ENCODE results near the gene POU2AF3.
"Not testable (repeated sequence)": the region's sequence is repeated elsewhere in the genome, so short reads cannot be mapped to it uniquely, and the experiment has no call there.

Gene POU2AF3

GRCh38 chr11:111301004-111301841, 2.9 kb downstream of the POU2AF3 start:
- FAIRE-seq: no peak

GRCh38 chr11:111301842-111302118, 3.4 kb downstream of the POU2AF3 start:
- no peak for FAIRE-seq

GRCh38 chr11:111302298-111302697, 4.0 kb downstream of the POU2AF3 start:
- no peak for FAIRE-seq

GRCh38 chr11:111303461-111303860, 5.1 kb downstream of the POU2AF3 start:
- FAIRE-seq: peak; percentile 18

- peak; percentile 4 for FAIRE-seq
Measured at GRCh38 chr11:111305162-111305802, 6.9 kb downstream of the POU2AF3 start.

GRCh38 chr11:111305876-111306275, 7.5 kb downstream of the POU2AF3 start:
- no peak for FAIRE-seq

- no peak for FAIRE-seq
Measured at GRCh38 chr11:111306321-111306720, 8.0 kb downstream of the POU2AF3 start.

- no peak for FAIRE-seq
Measured at GRCh38 chr11:111307472-111308108, 9.2 kb downstream of the POU2AF3 start.

GRCh38 chr11:111308140-111308539, 9.8 kb downstream of the POU2AF3 start:
- FAIRE-seq: no peak

GRCh38 chr11:111309215-111309915, 11.0 kb downstream of the POU2AF3 start:
- FAIRE-seq: no peak

- no peak for FAIRE-seq
Measured at GRCh38 chr11:111310088-111310487, 11.7 kb downstream of the POU2AF3 start.

- FAIRE-seq: no peak
Measured at GRCh38 chr11:111310723-111311122, 12.4 kb downstream of the POU2AF3 start.

GRCh38 chr11:111312076-111312475, 13.7 kb downstream of the POU2AF3 start:
- no peak for FAIRE-seq

- no peak for FAIRE-seq
Measured at GRCh38 chr11:111319296-111319695, 20.9 kb downstream of the POU2AF3 start.

- not testable (repeated sequence) for FAIRE-seq
Measured at GRCh38 chr11:111320199-111320598, 21.9 kb downstream of the POU2AF3 start.

- no peak for FAIRE-seq
Measured at GRCh38 chr11:111320728-111321568, 22.6 kb downstream of the POU2AF3 start.

GRCh38 chr11:111322534-111322933, 24.2 kb downstream of the POU2AF3 start:
- FAIRE-seq: no peak

GRCh38 chr11:111324277-111324720, 26.0 kb downstream of the POU2AF3 start:
- no peak for FAIRE-seq

- FAIRE-seq: no peak
Measured at GRCh38 chr11:111325259-111325658, 26.9 kb downstream of the POU2AF3 start.

GRCh38 chr11:111326824-111327223, 28.5 kb downstream of the POU2AF3 start:
- no peak for FAIRE-seq

- no peak for FAIRE-seq
Measured at GRCh38 chr11:111327908-111328624, 29.7 kb downstream of the POU2AF3 start.
